GM12865 (cell line): ENCODE measurements around the gene KIF26B.

Experiments
- DNase-seq: peaks from one replicate; pipeline ENCODE4 v3.0.0; 2010; ENCODE audit warnings: low read depth
- H3K4me3 ChIP-seq: 2 replicates; pipeline ENCODE4 v1.5.1; 2011; ENCODE audit warnings: mild to moderate bottlenecking, low read depth, low read length, control low read depth
- CTCF ChIP-seq: IDR thresholded peaks from 2 replicates; pipeline ENCODE4 v1.5.1; 2011; ENCODE audit warnings: low read length, control low read depth, low read depth, inconsistent platforms; ENCODE audit not compliant: insufficient read depth; ENCODE audit errors: missing control alignments

Gene KIF26B

GRCh38 chr1:245538671-245539070 lies 383.9 kb downstream of the KIF26B start:
- no peak for TF ChIP-seq CTCF
- no peak overlapping the region for H3K4me3 ChIP-seq
- DNase-seq, result no peak

GRCh38 chr1:245541369-245541768 lies 386.6 kb downstream of the KIF26B start:
- H3K4me3 ChIP-seq, result no peak overlapping the region
- DNase-seq, result no peak
- TF ChIP-seq CTCF, result no peak

GRCh38 chr1:245542365-245542764 lies 387.6 kb downstream of the KIF26B start:
- TF ChIP-seq CTCF, result no peak
- no peak overlapping the region for H3K4me3 ChIP-seq
- no peak for DNase-seq

- no peak for DNase-seq
- no peak overlapping the region for H3K4me3 ChIP-seq
- TF ChIP-seq CTCF, result no peak
These were observed 389.5 kb downstream of the KIF26B start for GRCh38 chr1:245544236-245544635.

- no peak overlapping the region for H3K4me3 ChIP-seq
- TF ChIP-seq CTCF, result no peak
- no peak for DNase-seq
These were observed 392.1 kb downstream of the KIF26B start for GRCh38 chr1:245546875-245547274.

GRCh38 chr1:245549996-245550719 lies 395.4 kb downstream of the KIF26B start:
- H3K4me3 ChIP-seq, result no peak overlapping the region
- no peak for TF ChIP-seq CTCF

GRCh38 chr1:245550720-245551043 lies 395.9 kb downstream of the KIF26B start:
- H3K4me3 ChIP-seq, result no peak overlapping the region
- no peak for TF ChIP-seq CTCF
- DNase-seq, result no peak

More at GRCh38 chr1:245549996-245550719, 395.4 kb downstream of the KIF26B start:
- no peak for DNase-seq
